HepG2 (cell line): ENCODE measurements around the gene LAPTM4A. TPM values are rescaled to one million over a fixed set of nuclear protein-coding genes. Genes with fewer than 3 reads are reported as not detected.

Source experiments
- FOXK1 ChIP-seq: sonication (generic); formaldehyde crosslinking; IDR thresholded peaks from 2 replicates; pipeline ENCODE4 v1.4.0; 2020; ENCODE audit warnings: low read depth, missing genetic modification reagents, borderline replicate concordance
- HNF1A ChIP-seq, 2 experiments: sonication (generic) in 1 of 2; formaldehyde crosslinking in 1 of 2; IDR thresholded peaks; 2 replicates each; pipeline versions ENCODE4 v1.4.0 to v1.6.1; 2016 to 2020; ENCODE audit warnings: borderline replicate concordance in 1 of 2, low read depth in 1 of 2, mild to moderate bottlenecking in 1 of 2, missing genetic modification reagents in 1 of 2
- HNF1B ChIP-seq: sonication (generic); formaldehyde crosslinking; IDR thresholded peaks from 2 replicates; pipeline ENCODE4 v1.5.1; 2020; ENCODE audit warnings: mild to moderate bottlenecking, moderate library complexity, missing genetic modification reagents
- IKZF5 ChIP-seq: IDR thresholded peaks from 2 replicates; pipeline ENCODE4 v1.6.1; 2018; ENCODE audit warnings: missing genetic modification reagents, mild to moderate bottlenecking, missing compliant biosample characterization
- PBX2 ChIP-seq: IDR thresholded peaks from 2 replicates; pipeline ENCODE4 v1.6.1; 2016; ENCODE audit warnings: control low read depth
- PRDM10 ChIP-seq: sonication (generic); formaldehyde crosslinking; IDR thresholded peaks from 2 replicates; pipeline ENCODE4 v1.4.0; 2020; ENCODE audit warnings: low read depth, missing genetic modification reagents
- ZBTB38 ChIP-seq: sonication (generic); formaldehyde crosslinking; IDR thresholded peaks from 2 replicates; pipeline ENCODE4 v1.5.1; 2020; ENCODE audit warnings: mild to moderate bottlenecking, missing genetic modification reagents
- ZNF280B ChIP-seq: sonication (generic); formaldehyde crosslinking; IDR thresholded peaks from 2 replicates; pipeline ENCODE4 v1.5.0; 2020; ENCODE audit warnings: missing genetic modification reagents, mild to moderate bottlenecking, borderline replicate concordance
- ZNF768 ChIP-seq: sonication (generic); formaldehyde crosslinking; IDR thresholded peaks from 2 replicates; pipeline ENCODE4 v1.4.0; 2020; ENCODE audit warnings: missing genetic modification reagents
- polyA plus RNA-seq, 8 experiments: library from polyadenylated mRNA; depleted of rRNA in 3 of 8; stranded (reverse) in 7 of 8; unstranded in 1 of 8; fragments of >200 nt; fragmentation: Illumina TruSeq in 4 of 8; extraction: Trizol in 4 of 8; gene quantifications; 2 replicates each; pipeline versions ENCODE4 v1.2.1 to v1.2.3, GENCODE V29; 2011 to 2016; ENCODE audit warnings: low read depth in 4 of 8, missing spikeins in 1 of 8, mixed read lengths in 1 of 8; ENCODE audit not compliant: insufficient read depth in 1 of 8
- total RNA-seq, 5 experiments: library from RNA; depleted of rRNA; stranded (reverse); fragments of >200 nt; fragmentation: Illumina TruSeq; extraction: Trizol; gene quantifications; 2 replicates each; pipeline ENCODE4 v1.2.3, GENCODE V29; 2016; ENCODE audit warnings: low read depth in 1 of 5

Gene LAPTM4A
- total and polyA plus RNA-seq, 2 of the 13 experiments (the other 11 are each of a cell fraction or from before 2014, with no cell fraction given): 116 to 558 TPM

- TF ChIP-seq ZNF280B (CRISPR knock-in tag): peak; percentile 67; the same call in 1 of the 2 replicates
- peak; percentile 58 for TF ChIP-seq PBX2
- TF ChIP-seq PRDM10: 0 out of 2 replicates have a peak, but pooled peaks have one; percentile 10
- TF ChIP-seq FOXK1: no peak; the same call in 1 of the 2 replicates
- peak; percentile 28; the same call in 1 of the 2 replicates for TF ChIP-seq ZNF768 (CRISPR knock-in tag)
- TF ChIP-seq ZBTB38 (CRISPR knock-in tag): peak; percentile 72; the same call in 1 of the 2 replicates
- TF ChIP-seq HNF1A (IDR thresholded peaks at IDR 0.05; ENCODE audit: low read depth): no peak
- TF ChIP-seq HNF1A (CRISPR knock-in tag; IDR thresholded peaks at IDR 0.05; ENCODE audit: borderline replicate concordance): peak; percentile 35; the same call in 1 of the 2 replicates
- TF ChIP-seq IKZF5 (CRISPR knock-in tag): peak; percentile 47; the same call in 1 of the 2 replicates
- peak; percentile 53 for TF ChIP-seq HNF1B
These were observed 20.3 kb upstream of the LAPTM4A start (continued) for GRCh38 chr2:20071397-20072383.
